Left kidney (tissue), 2 donors: ENCODE measurements around the gene MRPL43. TPM values are rescaled to one million over a fixed set of nuclear protein-coding genes. Genes with fewer than 3 reads are reported as not detected.

Source experiments
- DNase-seq: peaks from one replicate; pipeline ENCODE4 v3.0.0-alpha.2; 2013
- polyA plus RNA-seq: library from polyadenylated mRNA; unstranded; fragments of 120-200 nt; gene quantifications from one replicate; pipeline ENCODE4 v1.2.1, GENCODE V29; 2013; ENCODE audit not compliant: insufficient read length

The MRPL43 gene
- polyA plus RNA-seq, 1 donor = 84.0 TPM

GRCh38 chr10:101006593-101007098 is 19.3 kb upstream of the MRPL43 start:
- DNase-seq = no peak

GRCh38 chr10:101005869-101006567 is 18.7 kb upstream of the MRPL43 start:
- no peak for DNase-seq

GRCh38 chr10:101005361-101005760 is 18.1 kb upstream of the MRPL43 start:
- no peak for DNase-seq

- no peak for DNase-seq
Measured at GRCh38 chr10:101003639-101004206, 16.4 kb upstream of the MRPL43 start.

GRCh38 chr10:101002456-101002855 is 15.2 kb upstream of the MRPL43 start:
- DNase-seq = no peak

GRCh38 chr10:101001659-101002035 is 14.3 kb upstream of the MRPL43 start:
- DNase-seq = no peak

GRCh38 chr10:101000915-101001658 is 13.8 kb upstream of the MRPL43 start:
- peak; percentile 78 for DNase-seq

- no peak for DNase-seq
Measured at GRCh38 chr10:101000127-101000914, 13.0 kb upstream of the MRPL43 start.

- no peak for DNase-seq
Measured at GRCh38 chr10:100999742-101000126, 12.4 kb upstream of the MRPL43 start, which contains the start of gene LZTS2. Gene LZTS2 (plus strand): TSS chr10:100999808. CDS start chr10:101002539, 2,731 bp downstream.

- peak; percentile 77 for DNase-seq
Measured at GRCh38 chr10:100998991-100999741, 11.9 kb upstream of the MRPL43 start.

GRCh38 chr10:100998183-100998990 is 11.1 kb upstream of the MRPL43 start:
- DNase-seq = peak; percentile 90

GRCh38 chr10:100997360-100998182 is 10.3 kb upstream of the MRPL43 start:
- no peak for DNase-seq

GRCh38 chr10:100996678-100997359 is 9.5 kb upstream of the MRPL43 start:
- DNase-seq = no peak

GRCh38 chr10:100995181-100995580 is 7.9 kb upstream of the MRPL43 start:
- no peak for DNase-seq

GRCh38 chr10:100993986-100994708 is 6.8 kb upstream of the MRPL43 start:
- DNase-seq = no peak

GRCh38 chr10:100989088-100989487 is 1.8 kb upstream of the MRPL43 start:
- no peak for DNase-seq

GRCh38 chr10:100988166-100988565 is 869 bp upstream of the MRPL43 start:
- DNase-seq = no peak

- DNase-seq = no peak
Measured at GRCh38 chr10:100987685-100988049, 370 bp upstream of the MRPL43 start.

GRCh38 chr10:100986623-100986951 is 710 bp downstream of the MRPL43 start:
- DNase-seq = no peak
